HepG2 (cell line): ENCODE results near the gene NELFB. TPM values are rescaled to one million over a fixed set of nuclear protein-coding genes. Genes with fewer than 3 reads are reported as not detected.

Source experiments
- BORCS8-MEF2B ChIP-seq: sonication (generic); formaldehyde crosslinking; IDR thresholded peaks from 2 replicates; pipeline ENCODE4 v1.8.0; 2022; ENCODE audit warnings: mild to moderate bottlenecking, missing genetic modification reagents
- FOXA1 ChIP-seq, 2 experiments: fragments of 450-650 bp in 1 of 2; sonication (generic) in 1 of 2; formaldehyde crosslinking in 1 of 2; IDR thresholded peaks; 2 replicates each; pipeline versions ENCODE4 v1.4.0 to v1.6.1; 2016 to 2020; ENCODE audit warnings: missing genetic modification reagents in 1 of 2
- FOXO1 ChIP-seq: sonication (generic); formaldehyde crosslinking; IDR thresholded peaks from 2 replicates; pipeline ENCODE4 v1.4.0; 2020; ENCODE audit warnings: missing genetic modification reagents
- KDM1A ChIP-seq: IDR thresholded peaks from 2 replicates; pipeline ENCODE4 v1.6.1; 2016; ENCODE audit warnings: missing compliant biosample characterization
- SAP130 ChIP-seq: IDR thresholded peaks from 2 replicates; pipeline ENCODE4 v1.6.1; 2016; ENCODE audit warnings: low read depth
- ZNF138 ChIP-seq: sonication (generic); formaldehyde crosslinking; IDR thresholded peaks from 2 replicates; pipeline ENCODE4 v1.5.0; 2020; ENCODE audit warnings: mild to moderate bottlenecking, low read depth, missing genetic modification reagents
- ZNF230 ChIP-seq: sonication (generic); formaldehyde crosslinking; IDR thresholded peaks from 2 replicates; pipeline ENCODE4 v1.4.0; 2020; ENCODE audit warnings: mild to moderate bottlenecking, missing genetic modification reagents
- ZNF570 ChIP-seq: sonication (generic); formaldehyde crosslinking; IDR thresholded peaks from 2 replicates; pipeline ENCODE4 v1.4.0; 2020; ENCODE audit warnings: mild to moderate bottlenecking, missing genetic modification reagents, borderline replicate concordance
- ZNF788 ChIP-seq: sonication (generic); formaldehyde crosslinking; IDR thresholded peaks from 2 replicates; pipeline ENCODE4 v1.5.0; 2020; ENCODE audit warnings: mild to moderate bottlenecking, missing genetic modification reagents, borderline replicate concordance
- ZNF891 ChIP-seq: sonication (generic); formaldehyde crosslinking; IDR thresholded peaks from 2 replicates; pipeline ENCODE4 v1.5.0; 2020; ENCODE audit warnings: mild to moderate bottlenecking, missing genetic modification reagents
- polyA plus RNA-seq, 8 experiments: library from polyadenylated mRNA; depleted of rRNA in 3 of 8; stranded (reverse) in 7 of 8; unstranded in 1 of 8; fragments of >200 nt; fragmentation: Illumina TruSeq in 4 of 8; extraction: Trizol in 4 of 8; gene quantifications; 2 replicates each; pipeline versions ENCODE4 v1.2.1 to v1.2.3, GENCODE V29; 2011 to 2016; ENCODE audit warnings: low read depth in 4 of 8, missing spikeins in 1 of 8, mixed read lengths in 1 of 8; ENCODE audit not compliant: insufficient read depth in 1 of 8
- total RNA-seq, 5 experiments: library from RNA; depleted of rRNA; stranded (reverse); fragments of >200 nt; fragmentation: Illumina TruSeq; extraction: Trizol; gene quantifications; 2 replicates each; pipeline ENCODE4 v1.2.3, GENCODE V29; 2016; ENCODE audit warnings: low read depth in 1 of 5
- TF ChIP-seq, protein P1 (sequence below), 2 experiments: sonication (generic) in 1 of 2; formaldehyde crosslinking in 1 of 2; IDR thresholded peaks; 2 replicates each; pipeline versions ENCODE4 v1.5.1 to v1.6.1; 2011 to 2020; ENCODE audit warnings: borderline replicate concordance in 1 of 2, low read depth in 1 of 2, low read length in 1 of 2, mild to moderate bottlenecking in 1 of 2, missing genetic modification reagents in 1 of 2, moderate library complexity in 1 of 2
- TF ChIP-seq, protein P2 (sequence below): sonication (generic); formaldehyde crosslinking; IDR thresholded peaks from 2 replicates; pipeline ENCODE4 v1.5.1; 2020; ENCODE audit warnings: mild to moderate bottlenecking, missing genetic modification reagents, moderate library complexity
- TF ChIP-seq, protein P3 (sequence below): IDR thresholded peaks from 2 replicates; pipeline ENCODE4 v1.6.1; 2016
- TF ChIP-seq, protein P4 (sequence below), 2 experiments: sonication (generic) in 1 of 2; formaldehyde crosslinking in 1 of 2; IDR thresholded peaks; 2 replicates each; pipeline versions ENCODE4 v1.4.0 to v1.6.1; 2018 to 2020; ENCODE audit warnings: missing genetic modification reagents in 2 of 2, borderline replicate concordance in 1 of 2, low read depth in 1 of 2, mild to moderate bottlenecking in 1 of 2, missing biosample characterization in 1 of 2
- TF ChIP-seq, protein P5 (sequence below): IDR thresholded peaks from 2 replicates; pipeline ENCODE4 v1.6.1; 2012; ENCODE audit warnings: inconsistent platforms
- TF ChIP-seq, protein P6 (sequence below): sonication (generic); formaldehyde crosslinking; IDR thresholded peaks from 2 replicates; pipeline ENCODE4 v1.8.0; 2022; ENCODE audit warnings: missing genetic modification reagents, mild to moderate bottlenecking, moderate library complexity, borderline replicate concordance

NELFB gene
- total and polyA plus RNA-seq, 2 of the 13 experiments (the other 11 are each of a cell fraction or from before 2014, with no cell fraction given) = 26.5 to 45.8 TPM

DNA sequence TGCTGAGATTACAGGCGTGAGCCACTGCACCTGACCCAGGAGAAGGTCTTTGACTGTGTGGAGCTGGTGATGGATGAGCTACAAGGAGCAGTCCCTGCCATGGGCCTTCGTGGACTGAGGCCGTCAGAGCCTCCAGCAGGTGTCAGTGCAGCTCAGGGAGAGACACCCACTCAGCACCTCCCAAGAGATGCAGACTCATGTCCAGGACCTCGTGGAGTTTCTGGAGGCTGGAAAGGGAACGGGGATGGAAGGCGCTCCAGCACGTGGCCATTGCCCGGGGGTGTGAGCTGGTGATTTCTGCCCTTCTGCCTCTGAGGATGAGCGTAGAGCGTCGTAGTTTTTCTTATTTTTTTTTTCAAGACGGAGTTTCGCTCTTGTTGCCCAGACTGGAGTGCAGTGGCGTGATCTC lies 31.9 kb downstream of the NELFB start (continued):
- TF ChIP-seq, protein P1, sequence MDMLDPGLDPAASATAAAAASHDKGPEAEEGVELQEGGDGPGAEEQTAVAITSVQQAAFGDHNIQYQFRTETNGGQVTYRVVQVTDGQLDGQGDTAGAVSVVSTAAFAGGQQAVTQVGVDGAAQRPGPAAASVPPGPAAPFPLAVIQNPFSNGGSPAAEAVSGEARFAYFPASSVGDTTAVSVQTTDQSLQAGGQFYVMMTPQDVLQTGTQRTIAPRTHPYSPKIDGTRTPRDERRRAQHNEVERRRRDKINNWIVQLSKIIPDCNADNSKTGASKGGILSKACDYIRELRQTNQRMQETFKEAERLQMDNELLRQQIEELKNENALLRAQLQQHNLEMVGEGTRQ (IDR thresholded peaks at IDR 0.05; ENCODE audit: low read depth, low read length) = no peak
- TF ChIP-seq, protein P1 (CRISPR knock-in tag; IDR thresholded peaks at IDR 0.05; ENCODE audit: borderline replicate concordance) = no peak
- TF ChIP-seq, protein P2, sequence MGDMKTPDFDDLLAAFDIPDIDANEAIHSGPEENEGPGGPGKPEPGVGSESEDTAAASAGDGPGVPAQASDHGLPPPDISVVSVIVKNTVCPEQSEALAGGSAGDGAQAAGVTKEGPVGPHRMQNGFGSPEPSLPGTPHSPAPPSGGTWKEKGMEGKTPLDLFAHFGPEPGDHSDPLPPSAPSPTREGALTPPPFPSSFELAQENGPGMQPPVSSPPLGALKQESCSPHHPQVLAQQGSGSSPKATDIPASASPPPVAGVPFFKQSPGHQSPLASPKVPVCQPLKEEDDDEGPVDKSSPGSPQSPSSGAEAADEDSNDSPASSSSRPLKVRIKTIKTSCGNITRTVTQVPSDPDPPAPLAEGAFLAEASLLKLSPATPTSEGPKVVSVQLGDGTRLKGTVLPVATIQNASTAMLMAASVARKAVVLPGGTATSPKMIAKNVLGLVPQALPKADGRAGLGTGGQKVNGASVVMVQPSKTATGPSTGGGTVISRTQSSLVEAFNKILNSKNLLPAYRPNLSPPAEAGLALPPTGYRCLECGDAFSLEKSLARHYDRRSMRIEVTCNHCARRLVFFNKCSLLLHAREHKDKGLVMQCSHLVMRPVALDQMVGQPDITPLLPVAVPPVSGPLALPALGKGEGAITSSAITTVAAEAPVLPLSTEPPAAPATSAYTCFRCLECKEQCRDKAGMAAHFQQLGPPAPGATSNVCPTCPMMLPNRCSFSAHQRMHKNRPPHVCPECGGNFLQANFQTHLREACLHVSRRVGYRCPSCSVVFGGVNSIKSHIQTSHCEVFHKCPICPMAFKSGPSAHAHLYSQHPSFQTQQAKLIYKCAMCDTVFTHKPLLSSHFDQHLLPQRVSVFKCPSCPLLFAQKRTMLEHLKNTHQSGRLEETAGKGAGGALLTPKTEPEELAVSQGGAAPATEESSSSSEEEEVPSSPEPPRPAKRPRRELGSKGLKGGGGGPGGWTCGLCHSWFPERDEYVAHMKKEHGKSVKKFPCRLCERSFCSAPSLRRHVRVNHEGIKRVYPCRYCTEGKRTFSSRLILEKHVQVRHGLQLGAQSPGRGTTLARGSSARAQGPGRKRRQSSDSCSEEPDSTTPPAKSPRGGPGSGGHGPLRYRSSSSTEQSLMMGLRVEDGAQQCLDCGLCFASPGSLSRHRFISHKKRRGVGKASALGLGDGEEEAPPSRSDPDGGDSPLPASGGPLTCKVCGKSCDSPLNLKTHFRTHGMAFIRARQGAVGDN (CRISPR knock-in tag) = peak; percentile 77
- TF ChIP-seq KDM1A (no peak), FOXO1 (CRISPR knock-in tag) (no peak), BORCS8-MEF2B (peak; percentile 59; the same call in 1 of the 2 replicates), ZNF891 (CRISPR knock-in tag) (peak; percentile 37; the same call in 1 of the 2 replicates), ZNF570 (CRISPR knock-in tag) (no peak), SAP130 (CRISPR knock-in tag) (peak; percentile 59; the same call in 1 of the 2 replicates), FOXA1 (IDR thresholded peaks at IDR 0.05) (no peak), FOXA1 (CRISPR knock-in tag; IDR thresholded peaks at IDR 0.05) (0 out of 2 replicates have a peak, but pooled peaks have one; percentile 4), ZNF230 (CRISPR knock-in tag) (no peak), ZNF788 (CRISPR knock-in tag) (0 out of 2 replicates have a peak, but pooled peaks have one; percentile 38), ZNF138 (no peak)
- TF ChIP-seq, protein P3, sequence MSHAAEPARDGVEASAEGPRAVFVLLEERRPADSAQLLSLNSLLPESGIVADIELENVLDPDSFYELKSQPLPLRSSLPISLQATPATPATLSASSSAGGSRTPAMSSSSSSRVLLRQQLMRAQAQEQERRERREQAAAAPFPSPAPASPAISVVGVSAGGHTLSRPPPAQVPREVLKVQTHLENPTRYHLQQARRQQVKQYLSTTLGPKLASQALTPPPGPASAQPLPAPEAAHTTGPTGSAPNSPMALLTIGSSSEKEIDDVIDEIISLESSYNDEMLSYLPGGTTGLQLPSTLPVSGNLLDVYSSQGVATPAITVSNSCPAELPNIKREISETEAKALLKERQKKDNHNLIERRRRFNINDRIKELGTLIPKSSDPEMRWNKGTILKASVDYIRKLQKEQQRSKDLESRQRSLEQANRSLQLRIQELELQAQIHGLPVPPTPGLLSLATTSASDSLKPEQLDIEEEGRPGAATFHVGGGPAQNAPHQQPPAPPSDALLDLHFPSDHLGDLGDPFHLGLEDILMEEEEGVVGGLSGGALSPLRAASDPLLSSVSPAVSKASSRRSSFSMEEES (CRISPR knock-in tag) = no peak
- TF ChIP-seq, protein P4, sequence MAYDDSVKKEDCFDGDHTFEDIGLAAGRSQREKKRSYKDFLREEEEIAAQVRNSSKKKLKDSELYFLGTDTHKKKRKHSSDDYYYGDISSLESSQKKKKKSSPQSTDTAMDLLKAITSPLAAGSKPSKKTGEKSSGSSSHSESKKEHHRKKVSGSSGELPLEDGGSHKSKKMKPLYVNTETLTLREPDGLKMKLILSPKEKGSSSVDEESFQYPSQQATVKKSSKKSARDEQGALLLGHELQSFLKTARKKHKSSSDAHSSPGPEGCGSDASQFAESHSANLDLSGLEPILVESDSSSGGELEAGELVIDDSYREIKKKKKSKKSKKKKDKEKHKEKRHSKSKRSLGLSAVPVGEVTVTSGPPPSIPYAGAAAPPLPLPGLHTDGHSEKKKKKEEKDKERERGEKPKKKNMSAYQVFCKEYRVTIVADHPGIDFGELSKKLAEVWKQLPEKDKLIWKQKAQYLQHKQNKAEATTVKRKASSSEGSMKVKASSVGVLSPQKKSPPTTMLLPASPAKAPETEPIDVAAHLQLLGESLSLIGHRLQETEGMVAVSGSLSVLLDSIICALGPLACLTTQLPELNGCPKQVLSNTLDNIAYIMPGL (CRISPR knock-in tag; IDR thresholded peaks at IDR 0.05; ENCODE audit: borderline replicate concordance in 1 of 2, low read depth in 1 of 2) = peak in 1 of 2 experiments; percentile 62; a peak in 1 of 4 replicates
- TF ChIP-seq, protein P5, sequence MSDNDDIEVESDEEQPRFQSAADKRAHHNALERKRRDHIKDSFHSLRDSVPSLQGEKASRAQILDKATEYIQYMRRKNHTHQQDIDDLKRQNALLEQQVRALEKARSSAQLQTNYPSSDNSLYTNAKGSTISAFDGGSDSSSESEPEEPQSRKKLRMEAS = peak; percentile 89
- TF ChIP-seq, protein P6, sequence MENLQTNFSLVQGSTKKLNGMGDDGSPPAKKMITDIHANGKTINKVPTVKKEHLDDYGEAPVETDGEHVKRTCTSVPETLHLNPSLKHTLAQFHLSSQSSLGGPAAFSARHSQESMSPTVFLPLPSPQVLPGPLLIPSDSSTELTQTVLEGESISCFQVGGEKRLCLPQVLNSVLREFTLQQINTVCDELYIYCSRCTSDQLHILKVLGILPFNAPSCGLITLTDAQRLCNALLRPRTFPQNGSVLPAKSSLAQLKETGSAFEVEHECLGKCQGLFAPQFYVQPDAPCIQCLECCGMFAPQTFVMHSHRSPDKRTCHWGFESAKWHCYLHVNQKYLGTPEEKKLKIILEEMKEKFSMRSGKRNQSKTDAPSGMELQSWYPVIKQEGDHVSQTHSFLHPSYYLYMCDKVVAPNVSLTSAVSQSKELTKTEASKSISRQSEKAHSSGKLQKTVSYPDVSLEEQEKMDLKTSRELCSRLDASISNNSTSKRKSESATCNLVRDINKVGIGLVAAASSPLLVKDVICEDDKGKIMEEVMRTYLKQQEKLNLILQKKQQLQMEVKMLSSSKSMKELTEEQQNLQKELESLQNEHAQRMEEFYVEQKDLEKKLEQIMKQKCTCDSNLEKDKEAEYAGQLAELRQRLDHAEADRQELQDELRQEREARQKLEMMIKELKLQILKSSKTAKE (CRISPR knock-in tag) = no peak
